ENCODE results near the gene KCNK2.

GRCh38 chr1:215250913-215251312 is 168.4 kb downstream of the KCNK2 start:
- TF ChIP-seq CTCF (IDR thresholded peaks at IDR 0.05) (no peak), EZH2phosphoT487 (IDR thresholded peaks at IDR 0.05) (no peak)

Data from neural progenitor cell (in vitro differentiated cells).